Activated naive CD4-positive, alpha-beta T cell treated with anti-CD3 and anti-CD28 coated beads, Interleukin-2, amount 10 ng/mL, durations not matched to agents 7 days and 5 days (primary cell): Measurements from ENCODE around the gene MGP.

Source experiments
- CTCF ChIA-PET: fragments of 350-600 bp; sonication (Branson Sonifier 250); formaldehyde crosslinking; loops from one replicate; lab custom pipeline; 2021; ENCODE audit warnings: antibody characterized with exemption; lab: Charles Lee
- DNase-seq: peaks from one replicate; pipeline ENCODE4 v3.0.0-alpha.2; 2020
- H3K27ac Mint-ChIP-seq: one replicate; pipeline ENCODE4 v1.8.0; 2021; ENCODE audit warnings: mild to moderate bottlenecking, moderate library complexity, mixed read lengths
- H3K27me3 Mint-ChIP-seq: one replicate; pipeline ENCODE4 v1.8.0; 2021; ENCODE audit warnings: mild to moderate bottlenecking, mixed read lengths
- H3K36me3 Mint-ChIP-seq: one replicate; pipeline ENCODE4 v1.8.0; 2021; ENCODE audit warnings: mixed read lengths
- H3K4me1 Mint-ChIP-seq: one replicate; pipeline ENCODE4 v1.8.0; 2021; ENCODE audit warnings: mixed read lengths
- H3K4me3 Mint-ChIP-seq: one replicate; pipeline ENCODE4 v1.8.0; 2021; ENCODE audit warnings: mild to moderate bottlenecking, moderate library complexity, mixed read lengths
- H3K9me3 Mint-ChIP-seq: one replicate; pipeline ENCODE4 v1.8.0; 2021; ENCODE audit warnings: mixed read lengths

The MGP gene

DNA sequence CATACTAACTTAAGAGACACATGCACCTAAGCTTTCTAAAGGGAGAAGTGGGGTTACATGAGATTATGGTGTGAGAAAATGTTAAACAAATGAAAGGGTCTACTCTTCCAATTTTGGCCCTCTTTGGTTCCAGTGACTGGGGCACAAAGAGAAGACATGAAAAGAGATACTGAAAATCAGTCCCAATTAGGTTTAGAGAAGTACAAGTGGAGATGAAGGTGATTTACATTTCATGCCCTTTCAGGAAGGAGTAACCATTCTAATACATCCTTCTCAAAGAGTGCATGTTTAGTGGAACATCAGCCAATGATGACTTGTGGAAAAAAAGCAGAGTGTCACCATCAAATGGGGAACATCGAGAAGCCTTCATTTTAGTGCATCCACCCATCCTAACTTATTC lies 14.4 kb downstream of the MGP start:
- no peak for DNase-seq
- no peaks in the 10 kb centered on the region for H3K36me3 Mint-ChIP-seq
- no peaks in the 10 kb centered on the region for H3K27me3 Mint-ChIP-seq
- CTCF ChIA-PET = no interaction called here
- H3K4me1 Mint-ChIP-seq = no peaks in the 10 kb centered on the region
- peaks cover 8% of the 10 kb centered on the region for H3K9me3 Mint-ChIP-seq
- H3K4me3 Mint-ChIP-seq = no peak overlapping the region
- H3K27ac Mint-ChIP-seq = no peak overlapping the region

DNA sequence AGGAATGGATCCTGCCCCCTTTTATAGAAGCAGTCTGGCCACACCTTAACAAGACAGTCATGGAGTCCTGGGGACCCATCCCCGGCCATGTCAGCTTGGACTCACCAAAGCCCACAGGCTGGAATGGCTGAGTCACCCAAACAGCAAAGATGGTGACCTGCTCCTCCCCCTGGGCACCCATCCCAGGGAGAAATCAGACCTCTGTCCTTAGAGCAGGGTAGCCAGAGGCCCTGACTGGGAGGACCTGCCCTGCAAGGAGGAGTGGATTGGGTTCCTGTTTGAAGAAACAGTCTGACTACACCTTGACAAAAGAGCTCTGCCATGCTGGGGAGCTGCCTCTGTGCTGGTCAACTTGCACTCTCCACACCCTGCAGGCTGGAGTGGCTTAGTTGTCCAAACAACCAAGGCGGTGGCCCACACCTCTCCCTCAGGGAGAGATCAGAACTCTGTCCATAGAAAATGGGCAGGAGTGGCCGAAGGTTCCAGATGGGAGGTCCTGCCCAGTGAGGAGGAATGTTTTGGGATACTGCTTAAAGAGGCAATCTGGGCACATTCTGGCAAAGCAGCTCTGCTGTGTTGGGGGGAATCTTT lies 16.6 kb downstream of the MGP start:
- CTCF ChIA-PET = no interaction called here
- Mint-ChIP-seq H3K4me3 (no peak overlapping the region), H3K27me3 (no peaks in the 10 kb centered on the region), H3K36me3 (no peaks in the 10 kb centered on the region), H3K4me1 (no peaks in the 10 kb centered on the region), H3K27ac (no peak overlapping the region), H3K9me3 (peaks cover 12% of the 10 kb centered on the region)
- no peak for DNase-seq

DNA sequence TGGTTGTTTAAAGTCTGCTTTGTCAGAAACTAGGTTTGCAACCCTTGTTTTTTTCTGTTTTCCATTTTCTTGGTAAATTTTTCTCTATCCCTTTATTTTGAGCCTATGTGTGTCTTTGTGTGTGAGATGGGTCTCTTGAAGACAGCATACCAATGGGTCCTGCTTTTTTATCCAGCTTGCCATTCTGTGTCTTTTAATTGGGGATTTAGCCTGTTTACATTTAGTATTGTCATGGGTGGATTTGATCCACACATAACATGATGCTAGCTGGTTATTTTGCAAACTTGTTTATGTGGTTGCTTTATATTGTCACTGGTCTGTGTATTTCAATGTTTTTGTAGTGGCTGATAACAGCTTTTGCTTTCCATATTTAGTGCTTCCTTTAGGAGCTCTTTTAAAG lies 25.2 kb downstream of the MGP start:
- Mint-ChIP-seq H3K4me3 (no peak overlapping the region), H3K27me3 (no peaks in the 10 kb centered on the region), H3K9me3 (peaks cover 19% of the 10 kb centered on the region), H3K36me3 (peaks cover 3% of the 10 kb centered on the region), H3K4me1 (no peaks in the 10 kb centered on the region), H3K27ac (no peak overlapping the region)
- DNase-seq = no peak
- CTCF ChIA-PET = no interaction called here

DNA sequence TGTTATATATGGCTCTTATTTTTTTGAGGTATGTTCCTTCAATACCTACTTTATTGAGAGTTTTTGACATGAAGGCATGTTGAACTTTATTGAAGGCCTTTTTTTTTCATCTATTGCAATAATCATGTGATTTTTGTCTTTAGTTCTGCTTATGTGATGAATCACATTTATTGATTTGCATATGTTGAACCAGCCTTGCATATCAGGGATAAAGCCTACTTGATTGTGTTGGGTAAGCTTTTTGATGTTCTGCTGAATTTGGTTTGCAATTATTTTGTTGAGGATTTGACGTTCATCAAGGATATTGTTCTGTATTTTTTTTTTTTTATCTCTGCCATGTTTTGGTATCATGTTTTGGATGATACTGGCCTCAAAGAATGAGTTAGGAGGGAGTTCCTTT lies 27.1 kb downstream of the MGP start:
- no peak for DNase-seq
- peaks cover 3% of the 10 kb centered on the region for H3K36me3 Mint-ChIP-seq
- no peak overlapping the region for H3K4me3 Mint-ChIP-seq
- no peaks in the 10 kb centered on the region for H3K4me1 Mint-ChIP-seq
- peaks cover 19% of the 10 kb centered on the region for H3K9me3 Mint-ChIP-seq
- CTCF ChIA-PET = no interaction called here
- no peak overlapping the region for H3K27ac Mint-ChIP-seq
- no peaks in the 10 kb centered on the region for H3K27me3 Mint-ChIP-seq

DNA sequence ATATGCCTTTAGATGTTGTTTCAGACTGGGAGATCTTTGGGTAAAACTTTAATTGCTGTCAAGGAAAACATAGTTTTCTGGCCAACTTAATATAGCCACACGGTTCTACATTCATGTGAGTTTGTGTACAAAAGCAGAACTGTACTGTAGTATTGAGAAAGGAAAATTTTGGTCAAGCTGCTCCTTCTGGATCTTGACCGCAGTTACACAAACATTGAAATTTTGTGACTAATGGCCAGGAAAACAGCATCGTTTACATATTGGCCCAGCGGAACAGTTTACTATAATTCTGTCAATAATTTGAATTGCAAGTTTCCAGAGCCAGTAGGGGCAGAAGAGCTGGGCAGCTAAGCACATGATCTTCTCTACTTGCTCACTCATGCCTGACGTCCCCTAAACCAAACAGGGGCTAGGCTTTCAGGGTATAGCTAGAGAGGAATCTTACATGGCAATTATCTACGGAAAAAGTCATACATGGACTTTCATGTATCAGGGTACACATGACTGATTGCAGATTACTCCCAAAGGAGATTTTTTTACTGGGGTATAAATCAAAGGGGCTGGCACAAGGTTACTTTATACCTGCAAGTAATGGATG lies 31.0 kb downstream of the MGP start:
- no peaks in the 10 kb centered on the region for H3K27me3 Mint-ChIP-seq
- H3K4me3 Mint-ChIP-seq = no peak overlapping the region
- CTCF ChIA-PET = no interaction called here
- no peak overlapping the region for H3K27ac Mint-ChIP-seq
- H3K9me3 Mint-ChIP-seq = peaks cover 6% of the 10 kb centered on the region
- DNase-seq = no peak
- no peaks in the 10 kb centered on the region for H3K36me3 Mint-ChIP-seq
- no peaks in the 10 kb centered on the region for H3K4me1 Mint-ChIP-seq

DNA sequence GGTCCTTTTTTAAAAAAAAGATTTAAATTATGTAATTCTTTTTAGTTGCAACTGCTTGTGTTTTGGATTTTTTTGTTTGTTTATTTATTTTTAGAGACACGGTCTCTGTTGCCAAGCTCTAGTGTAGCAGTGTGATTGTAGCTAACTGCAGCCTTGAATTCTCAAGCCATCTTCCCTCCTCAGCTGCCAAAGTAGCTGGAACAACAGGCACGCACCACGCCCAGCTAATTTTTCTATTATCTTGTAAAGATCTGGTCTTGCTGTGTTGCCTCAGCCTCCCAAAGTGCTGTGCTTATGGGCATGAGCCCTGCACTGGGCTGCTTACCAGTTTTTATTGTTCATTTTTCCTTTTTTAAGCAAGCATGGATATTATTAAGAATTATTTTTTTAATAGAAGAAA lies 31.7 kb downstream of the MGP start:
- Mint-ChIP-seq H3K36me3 (no peaks in the 10 kb centered on the region), H3K4me3 (no peak overlapping the region), H3K9me3 (no peaks in the 10 kb centered on the region), H3K27me3 (no peaks in the 10 kb centered on the region), H3K4me1 (no peaks in the 10 kb centered on the region), H3K27ac (no peak overlapping the region)
- CTCF ChIA-PET = interaction anchor here (1.4 kb wide), 1 partner anchor 16 kb away, joined by 3 read pairs; no protein-coding TSS in a partner anchor
- no peak for DNase-seq

DNA sequence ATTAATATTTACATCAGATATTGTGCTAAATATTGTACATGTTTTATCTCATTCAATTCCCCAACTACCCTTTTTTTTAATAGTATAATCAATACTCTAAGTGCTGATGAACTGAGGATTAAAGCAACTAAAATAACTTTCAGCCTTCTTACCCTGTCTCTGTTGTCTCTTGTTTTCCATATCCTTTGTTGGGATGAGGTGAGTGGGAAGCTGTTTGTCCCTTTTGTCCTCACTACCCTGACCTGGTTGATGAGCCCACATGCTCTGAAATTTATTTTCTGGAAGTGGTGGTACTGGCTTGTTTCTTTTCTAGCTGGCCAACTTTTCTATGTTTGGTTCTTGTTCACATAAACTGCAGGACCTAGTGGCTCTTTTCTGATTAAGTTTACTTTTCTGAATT lies 32.8 kb downstream of the MGP start:
- Mint-ChIP-seq H3K9me3 (no peaks in the 10 kb centered on the region), H3K27me3 (no peaks in the 10 kb centered on the region), H3K36me3 (no peaks in the 10 kb centered on the region), H3K4me3 (no peak overlapping the region), H3K4me1 (no peaks in the 10 kb centered on the region), H3K27ac (no peak overlapping the region)
- CTCF ChIA-PET = interaction anchor here (1.0 to 11.1 kb wide), 4 partner anchors 15 to 158 kb away, joined by 3 to 106 read pairs (median 4); no protein-coding TSS in a partner anchor
- DNase-seq = no peak

DNA sequence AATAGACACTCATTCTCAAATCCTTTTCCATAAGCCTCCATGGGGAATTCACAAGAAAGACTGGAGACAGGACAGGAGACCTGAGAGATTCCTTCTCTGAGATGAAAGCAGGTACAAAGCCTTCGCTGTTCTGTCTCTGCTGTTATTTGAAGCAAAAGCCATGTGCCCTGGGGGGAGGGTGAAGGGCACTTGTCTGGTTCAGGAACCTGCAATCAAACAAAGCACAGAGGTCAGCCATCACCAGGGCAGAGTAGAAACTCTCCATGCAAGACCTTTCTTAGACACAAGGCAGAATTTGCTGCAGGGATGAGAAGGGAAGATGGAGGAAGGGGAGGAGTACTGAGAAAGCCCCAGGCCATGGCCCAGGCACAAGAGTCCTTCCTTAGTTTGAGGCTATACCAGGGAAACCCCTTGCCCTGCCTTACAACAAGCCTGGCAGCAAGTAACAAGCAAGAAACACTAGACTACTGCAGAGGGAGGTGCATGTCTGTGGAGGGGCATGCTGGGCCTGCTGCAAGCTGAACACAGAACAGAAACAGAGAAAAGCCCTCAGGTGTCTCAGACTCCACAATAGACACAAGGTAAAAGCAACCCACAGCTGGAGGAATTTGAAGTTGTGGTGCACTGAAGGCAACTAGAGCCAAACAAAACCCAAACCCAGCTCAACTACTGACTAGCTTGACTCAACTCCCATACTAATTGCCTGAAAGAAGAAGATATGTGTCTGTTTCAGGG lies 34.6 kb downstream of the MGP start:
- CTCF ChIA-PET = interaction anchor here (11.1 kb wide), 1 partner anchor 143 kb away, joined by 106 read pairs; no protein-coding TSS in a partner anchor
- no peak for DNase-seq
- no peak overlapping the region for H3K27ac Mint-ChIP-seq

DNA sequence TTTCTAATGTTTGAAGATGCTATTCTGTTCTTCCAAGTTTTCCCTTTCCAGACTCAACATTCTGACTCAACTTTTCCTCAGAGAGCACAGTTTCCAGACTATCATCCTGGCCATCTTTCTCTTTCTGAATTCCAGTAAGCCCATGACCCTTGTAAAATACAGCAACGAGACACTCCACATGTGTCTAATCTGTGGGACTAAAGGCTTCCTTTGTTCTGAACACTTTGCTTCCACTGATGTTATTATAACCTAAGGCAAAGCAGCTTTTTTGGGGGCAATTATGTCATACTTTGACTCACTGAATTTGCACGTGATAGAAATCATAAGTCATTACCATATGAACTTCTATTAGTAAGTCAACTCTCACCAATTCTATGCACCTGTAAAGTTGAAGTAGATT lies 36.0 kb downstream of the MGP start:
- Mint-ChIP-seq H3K36me3 (no peaks in the 10 kb centered on the region), H3K9me3 (no peaks in the 10 kb centered on the region), H3K27me3 (no peaks in the 10 kb centered on the region), H3K4me3 (no peak overlapping the region), H3K4me1 (peaks cover 2% of the 10 kb centered on the region), H3K27ac (no peak overlapping the region)
- CTCF ChIA-PET = interaction anchor here (11.1 kb wide), 1 partner anchor 144 kb away, joined by 106 read pairs; no protein-coding TSS in a partner anchor
- DNase-seq = no peak

More for the DNA sequence above, 34.6 kb downstream of the MGP start:
- Mint-ChIP-seq H3K4me3 (no peak overlapping the region), H3K36me3 (no peaks in the 10 kb centered on the region), H3K4me1 (no peaks in the 10 kb centered on the region), H3K27me3 (no peaks in the 10 kb centered on the region), H3K9me3 (no peaks in the 10 kb centered on the region)

DNA sequence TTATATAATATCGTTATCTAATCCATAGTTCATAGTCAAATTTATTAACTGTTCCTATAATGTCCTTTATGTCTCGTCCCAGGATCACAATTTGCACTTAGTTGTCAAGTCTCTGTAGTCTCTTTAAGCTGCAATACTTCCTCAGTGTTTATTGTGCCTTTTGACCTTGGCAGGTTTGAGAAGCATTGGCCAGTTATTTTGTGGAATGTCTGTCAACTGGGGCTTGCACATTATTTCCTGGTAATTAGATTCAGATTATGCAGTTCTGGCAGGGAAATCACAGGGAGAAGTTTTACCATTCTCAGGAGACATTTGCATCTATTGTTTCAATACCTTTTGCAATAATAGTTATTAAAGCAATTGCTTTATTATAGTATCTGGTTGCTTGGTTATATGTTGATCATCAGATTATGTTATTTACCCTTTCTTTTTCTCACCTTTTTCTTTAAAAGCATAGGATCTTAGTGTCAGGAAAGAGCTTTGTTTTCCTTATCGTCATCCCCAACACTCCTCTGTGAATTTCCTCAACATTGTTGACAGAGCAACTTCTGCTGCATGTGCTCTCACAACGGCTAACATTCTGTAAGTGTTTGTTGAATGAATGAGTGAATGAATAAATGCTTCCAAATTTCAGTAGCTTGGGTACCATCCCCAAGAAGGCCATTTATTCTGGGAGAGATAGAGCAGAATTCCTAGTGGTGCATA lies 38.6 kb downstream of the MGP start:
- DNase-seq = no peak
- H3K27me3 Mint-ChIP-seq = peaks cover 8% of the 10 kb centered on the region
- no peaks in the 10 kb centered on the region for H3K36me3 Mint-ChIP-seq
- no peak overlapping the region for H3K4me3 Mint-ChIP-seq
- H3K9me3 Mint-ChIP-seq = no peaks in the 10 kb centered on the region
- H3K4me1 Mint-ChIP-seq = peaks cover 2% of the 10 kb centered on the region
- CTCF ChIA-PET = interaction anchor here (0.9 to 11.1 kb wide), 7 partner anchors 8 to 375 kb away, joined by 3 to 106 read pairs (median 9); partner anchors contain the start of gene RERG
- H3K27ac Mint-ChIP-seq = no peak overlapping the region

DNA sequence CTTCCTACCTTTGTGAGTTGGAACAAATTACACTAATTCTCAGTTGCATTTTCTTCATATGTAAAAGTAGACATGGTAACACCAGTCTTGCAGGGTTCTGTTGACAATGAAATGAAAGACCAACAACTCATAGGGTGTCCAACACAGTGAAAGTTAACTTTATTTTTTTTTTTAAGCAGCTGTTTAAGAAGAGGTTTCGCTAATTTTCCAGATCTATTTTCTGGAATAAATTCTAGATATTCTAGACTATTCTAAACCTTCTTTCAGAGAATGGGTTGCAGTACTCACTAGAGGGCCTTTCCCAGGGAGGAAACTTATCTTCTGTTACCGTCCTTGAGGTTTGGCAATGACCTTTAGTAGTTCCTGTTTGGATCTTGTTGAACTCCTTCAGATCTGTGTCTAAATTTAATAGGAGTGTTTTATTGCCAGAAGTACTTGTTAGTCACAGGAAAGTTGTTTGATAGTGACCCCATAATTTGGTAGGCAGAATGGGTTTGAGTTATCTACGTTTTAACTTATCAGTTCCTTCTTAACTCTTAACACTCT lies 39.5 kb downstream of the MGP start:
- H3K4me3 Mint-ChIP-seq = no peak overlapping the region
- peaks cover 2% of the 10 kb centered on the region for H3K4me1 Mint-ChIP-seq
- H3K27ac Mint-ChIP-seq = no peak overlapping the region
- no peaks in the 10 kb centered on the region for H3K9me3 Mint-ChIP-seq
- DNase-seq = no peak
- CTCF ChIA-PET = interaction anchor here (0.6 to 11.1 kb wide), 11 partner anchors 9 to 376 kb away, joined by 3 to 106 read pairs (median 4); partner anchors contain the start of genes ARHGDIB and RERG
- peaks cover 8% of the 10 kb centered on the region for H3K27me3 Mint-ChIP-seq
- no peaks in the 10 kb centered on the region for H3K36me3 Mint-ChIP-seq

DNA sequence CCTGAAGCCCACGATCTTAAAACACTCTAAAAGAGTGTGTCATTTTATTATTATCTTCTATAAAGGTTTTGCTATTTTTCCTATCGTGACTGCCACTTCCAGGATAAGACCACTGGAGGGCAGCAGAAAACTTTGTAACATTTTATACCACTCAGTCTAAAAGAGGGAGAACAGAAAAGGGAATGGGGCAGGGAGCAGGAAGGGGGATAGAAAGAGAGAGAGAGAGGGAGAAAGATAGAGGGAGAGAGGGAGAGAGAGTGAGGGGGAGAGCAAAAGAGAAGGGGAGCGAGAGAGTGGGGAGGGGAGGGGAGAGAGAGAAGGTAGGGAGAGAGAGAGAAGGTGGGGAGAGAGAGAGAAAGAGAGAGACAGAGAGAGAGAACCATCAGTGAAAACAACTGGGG lies 40.3 kb downstream of the MGP start:
- no peak overlapping the region for H3K4me3 Mint-ChIP-seq
- H3K27me3 Mint-ChIP-seq = peaks cover 8% of the 10 kb centered on the region
- peaks cover 2% of the 10 kb centered on the region for H3K4me1 Mint-ChIP-seq
- H3K9me3 Mint-ChIP-seq = no peaks in the 10 kb centered on the region
- DNase-seq = peak; percentile 52
- CTCF ChIA-PET = interaction anchor here (0.6 to 11.1 kb wide), 11 partner anchors 39 to 376 kb away, joined by 3 to 106 read pairs (median 4); partner anchors contain the start of genes ARHGDIB and RERG
- no peak overlapping the region for H3K27ac Mint-ChIP-seq
- no peaks in the 10 kb centered on the region for H3K36me3 Mint-ChIP-seq

DNA sequence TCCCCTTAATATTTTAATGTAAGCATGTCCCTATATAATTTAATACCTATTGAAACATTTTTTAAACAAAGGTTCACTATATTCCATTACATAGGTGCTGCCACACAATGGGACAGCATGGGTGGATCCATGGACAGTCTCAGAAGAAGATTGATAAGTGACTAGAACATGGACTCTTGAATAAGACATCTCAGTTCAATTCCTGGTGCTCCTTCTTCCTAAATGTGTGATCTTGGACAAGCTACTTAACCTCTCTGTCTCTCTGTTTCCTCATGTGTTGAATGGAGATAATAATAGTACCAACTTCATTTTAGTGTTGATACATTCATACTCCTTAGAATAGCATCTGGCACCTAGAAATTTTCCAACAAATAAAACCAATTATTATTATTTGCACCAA lies 41.3 kb downstream of the MGP start:
- H3K4me3 Mint-ChIP-seq = no peak overlapping the region
- peaks cover 8% of the 10 kb centered on the region for H3K27me3 Mint-ChIP-seq
- CTCF ChIA-PET = interaction anchor here (0.8 to 11.1 kb wide), 4 partner anchors 13 to 149 kb away, joined by 3 to 106 read pairs (median 4); no protein-coding TSS in a partner anchor
- no peak for DNase-seq
- no peaks in the 10 kb centered on the region for H3K36me3 Mint-ChIP-seq
- H3K9me3 Mint-ChIP-seq = no peaks in the 10 kb centered on the region
- peaks cover 2% of the 10 kb centered on the region for H3K4me1 Mint-ChIP-seq
- no peak overlapping the region for H3K27ac Mint-ChIP-seq
